Sigmoid colon (tissue), 4 donors: ENCODE results near the gene FEM1C.

Experiments
- EP300 ChIP-seq, 4 donors: sonication (generic); formaldehyde crosslinking; IDR thresholded peaks; one replicate each; pipeline ENCODE4 v1.6.1; 2017; ENCODE audit warnings: antibody characterized with exemption in 4 of 4
- POLR2A ChIP-seq, 2 donors: fragments of 450-650 bp; IDR thresholded peaks; one replicate each; pipeline ENCODE4 v1.6.1; 2016; ENCODE audit warnings: antibody characterized with exemption in 2 of 2, mild to moderate bottlenecking in 2 of 2, moderate library complexity in 2 of 2
- POLR2AphosphoS5 ChIP-seq, 4 donors: sonication (generic); formaldehyde crosslinking; IDR thresholded peaks; one replicate each; pipeline ENCODE4 v1.6.1; 2017; ENCODE audit warnings: antibody characterized with exemption in 4 of 4
- TF ChIP-seq, protein P1 (sequence below), 4 experiments: fragments of 450-650 bp in 3 of 4; fragments of 200-600 bp in 1 of 4; IDR thresholded peaks; one replicate each; pipeline ENCODE4 v1.5.1; 2016 to 2019; ENCODE audit warnings: antibody characterized with exemption in 4 of 4, mild to moderate bottlenecking in 3 of 4, moderate library complexity in 2 of 4

- TF ChIP-seq POLR2A (IDR thresholded peaks at IDR 0.05), result no peak
- no peak for TF ChIP-seq POLR2AphosphoS5 (IDR thresholded peaks at IDR 0.05)
- TF ChIP-seq, protein P1, sequence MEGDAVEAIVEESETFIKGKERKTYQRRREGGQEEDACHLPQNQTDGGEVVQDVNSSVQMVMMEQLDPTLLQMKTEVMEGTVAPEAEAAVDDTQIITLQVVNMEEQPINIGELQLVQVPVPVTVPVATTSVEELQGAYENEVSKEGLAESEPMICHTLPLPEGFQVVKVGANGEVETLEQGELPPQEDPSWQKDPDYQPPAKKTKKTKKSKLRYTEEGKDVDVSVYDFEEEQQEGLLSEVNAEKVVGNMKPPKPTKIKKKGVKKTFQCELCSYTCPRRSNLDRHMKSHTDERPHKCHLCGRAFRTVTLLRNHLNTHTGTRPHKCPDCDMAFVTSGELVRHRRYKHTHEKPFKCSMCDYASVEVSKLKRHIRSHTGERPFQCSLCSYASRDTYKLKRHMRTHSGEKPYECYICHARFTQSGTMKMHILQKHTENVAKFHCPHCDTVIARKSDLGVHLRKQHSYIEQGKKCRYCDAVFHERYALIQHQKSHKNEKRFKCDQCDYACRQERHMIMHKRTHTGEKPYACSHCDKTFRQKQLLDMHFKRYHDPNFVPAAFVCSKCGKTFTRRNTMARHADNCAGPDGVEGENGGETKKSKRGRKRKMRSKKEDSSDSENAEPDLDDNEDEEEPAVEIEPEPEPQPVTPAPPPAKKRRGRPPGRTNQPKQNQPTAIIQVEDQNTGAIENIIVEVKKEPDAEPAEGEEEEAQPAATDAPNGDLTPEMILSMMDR (IDR thresholded peaks at IDR 0.05), result no peak
- TF ChIP-seq EP300 (IDR thresholded peaks at IDR 0.05), result no peak
Measured at GRCh38 chr5:115583474-115583873, 38.9 kb upstream of the FEM1C start.
